K562 (cell line): ENCODE measurements around the gene CEMIP. TPM values are rescaled to one million over a fixed set of nuclear protein-coding genes. Genes with fewer than 3 reads are reported as not detected.

ENCODE experiments used
- ATAC-seq: fragments of 200-7000 bp; cut with Tn5 transposase; 3 replicates; pipeline ENCODE4 v1.9.1; 2020; ENCODE audit warnings: moderate library complexity
- BruUV-seq: library from RNA; stranded (reverse); fragments of 400-500 nt; replicated peaks from 2 replicates; lab custom pipeline; 2021; lab: Mats Ljungman, UMichigan
- CTCF ChIA-PET: fragments of 300-600 bp; formaldehyde crosslinking; extraction: SDS; loops from one replicate; lab custom pipeline; 2021; ENCODE audit warnings: low intra/inter-chr PET ratio; lab: Yijun Ruan, JAX
- POLR2A ChIA-PET: fragments of 300-600, 350-650 bp; sonication (Branson Sonifier 250); formaldehyde crosslinking; extraction: SDS; loops from one replicate; lab custom pipeline; 2021; ENCODE audit warnings: antibody characterized with exemption, inconsistent platforms; lab: Yijun Ruan, JAX
- DNase-seq, 4 experiments: peaks; one replicate each; pipeline versions ENCODE4 v3.0.0 to v3.0.0-alpha.2; 2011 to 2018; ENCODE audit warnings: low spot score in 3 of 4, mixed read lengths in 3 of 4; ENCODE audit errors: extremely low read depth in 1 of 4
- FAIRE-seq: peaks from 2 replicates; lab custom pipeline; 2011; peaks lifted over from hg19 to GRCh38; lab: Jason Lieb, UNC
- H2AFZ ChIP-seq: 2 replicates; pipeline ENCODE4 v1.6.0; 2011; ENCODE audit warnings: low read depth, low read length, control low read depth, inconsistent platforms
- H3K27ac ChIP-seq: fragments of 200-600 bp; 3 replicates; pipeline ENCODE4 v1.8.0; 2011; ENCODE audit warnings: low read depth, mild to moderate bottlenecking, control low read depth, inconsistent platforms, low read length, moderate library complexity, mixed read lengths; ENCODE audit errors: extremely low read depth
- H3K27me3 ChIP-seq, 2 experiments: fragments of 300-600 bp in 1 of 2; 2 replicates in 1 of 2; 3 replicates in 1 of 2; pipeline versions ENCODE4 v1.6.0 to v1.8.0; 2011; ENCODE audit warnings: inconsistent platforms in 2 of 2, low read length in 2 of 2, mild to moderate bottlenecking in 1 of 2, mixed read lengths in 1 of 2, moderate library complexity in 1 of 2; ENCODE audit not compliant: control insufficient read depth in 2 of 2, insufficient read depth in 2 of 2
- H3K36me3 ChIP-seq: fragments of 300-600 bp; 3 replicates; pipeline ENCODE4 v1.8.0; 2011; ENCODE audit warnings: mild to moderate bottlenecking, low read length, inconsistent platforms; ENCODE audit not compliant: control insufficient read depth, insufficient read depth
- H3K4me1 ChIP-seq, 2 experiments: fragments of 200-600 bp in 1 of 2; replicated peaks in 1 of 2; 2 replicates in 1 of 2; 3 replicates in 1 of 2; pipeline versions ENCODE4 v1.5.1 to v1.8.0; 2011; ENCODE audit warnings: inconsistent platforms in 2 of 2, low read length in 2 of 2, mild to moderate bottlenecking in 1 of 2, mixed read lengths in 1 of 2, moderate library complexity in 1 of 2; ENCODE audit not compliant: control insufficient read depth in 2 of 2, insufficient read depth in 2 of 2
- H3K4me2 ChIP-seq: 2 replicates; pipeline ENCODE4 v1.6.1; 2011; ENCODE audit warnings: low read length, control low read depth, inconsistent platforms, mixed read lengths; ENCODE audit not compliant: insufficient read depth
- H3K4me3 ChIP-seq: fragments of 200-600 bp; sonication (generic), shearing (Covaris generic); 2 replicates; pipeline ENCODE4 v1.5.1; 2016; ENCODE audit warnings: control low read depth, inconsistent platforms
- H3K79me2 ChIP-seq: fragments of 200-600 bp; 3 replicates; pipeline ENCODE4 v1.8.0; 2011; ENCODE audit warnings: low read length, inconsistent platforms; ENCODE audit not compliant: control insufficient read depth, insufficient read depth
- H3K9ac ChIP-seq, 2 experiments: 2 replicates each; pipeline versions ENCODE4 v1.6.0 to v1.6.1; 2011; ENCODE audit warnings: low read depth in 2 of 2, low read length in 2 of 2, control low read depth in 1 of 2, inconsistent platforms in 1 of 2, mild to moderate bottlenecking in 1 of 2, mixed read lengths in 1 of 2; ENCODE audit not compliant: insufficient read depth in 1 of 2
- H3K9me1 ChIP-seq: one replicate; pipeline ENCODE4 v1.6.0; 2011; ENCODE audit warnings: inconsistent platforms, mild to moderate bottlenecking, low read length, moderate library complexity; ENCODE audit not compliant: control insufficient read depth, insufficient read depth
- H3K9me3 ChIP-seq: replicated peaks from 2 replicates; pipeline ENCODE4 v1.5.1; 2011; ENCODE audit warnings: low read depth, low read length, inconsistent platforms; ENCODE audit not compliant: control insufficient read depth, insufficient read depth
- H4K20me1 ChIP-seq: replicated peaks from 2 replicates; pipeline ENCODE4 v1.6.1; 2011; ENCODE audit warnings: low read length, inconsistent platforms, mixed read lengths; ENCODE audit not compliant: control insufficient read depth, insufficient read depth
- ARID3A ChIP-seq: IDR thresholded peaks from 2 replicates; pipeline ENCODE4 v1.6.1; 2012; ENCODE audit warnings: low read depth, low read length, improper control_type of control experiment, borderline replicate concordance
- CBX2 ChIP-seq: fragments of 200-600 bp; sonication (generic); IDR thresholded peaks from one replicate; pipeline ENCODE4 v1.6.1; 2012; ENCODE audit warnings: mild to moderate bottlenecking, low read length, inconsistent platforms; ENCODE audit not compliant: insufficient read depth, poor library complexity, severe bottlenecking
- PHF8 ChIP-seq: fragments of 200-600 bp; sonication (generic); IDR thresholded peaks from 2 replicates; pipeline ENCODE4 v1.6.1; 2012; ENCODE audit warnings: mixed run types, mild to moderate bottlenecking, inconsistent platforms, low read length, moderate library complexity, borderline replicate concordance
- WGBS: fragments of 100-300 bp; shearing (Covaris generic); methylation state at CpG from one replicate; pipeline ENCODE4 v1.1.6; 2016; ENCODE audit warnings: low coverage, mixed read lengths; ENCODE audit not compliant: insufficient coverage; ENCODE audit errors: missing lambda C conversion rate; 5-methylcytosine and 5-hydroxymethylcytosine counted together
- in situ Hi-C: fragments of 300-500 bp; cut with MboI; formaldehyde crosslinking; loops from 4 replicates; pipeline ENCODE4 v1.15.0; 2018; ENCODE audit warnings: inconsistent platforms, mixed read lengths
- intact Hi-C: fragments of 100-400 bp; cut with micrococcal nuclease; formaldehyde crosslinking; loops from 2 replicates; pipeline ENCODE4 v1.14.2; 2022
- polyA plus RNA-seq, 8 experiments: library from polyadenylated mRNA; depleted of rRNA in 4 of 8; stranded (reverse) in 5 of 8; unstranded in 3 of 8; fragments of >200 nt; fragmentation: Nextera tagmentation in 2 of 8; fragmentation: Illumina TruSeq in 1 of 8; extraction: Ambion mirVana in 2 of 8; extraction: Trizol in 1 of 8; gene quantifications; 2 replicates each; pipeline versions ENCODE4 v1.2.1 to v1.2.3, GENCODE V29; 2011 to 2014; ENCODE audit warnings: inconsistent platforms in 1 of 8, missing spikeins in 1 of 8
- total RNA-seq, 7 experiments: library from RNA; depleted of rRNA in 6 of 7; stranded (reverse); fragments of >200 nt in 6 of 7; fragmentation: Illumina TruSeq in 2 of 7; extraction: Trizol in 2 of 7; gene quantifications; 2 replicates each; pipeline versions ENCODE4 v1.2.1 to v1.2.3, GENCODE V29; 2011 to 2021; ENCODE audit warnings: low replicate concordance in 1 of 7

The CEMIP gene
- total and polyA plus RNA-seq, 9 of the 15 experiments (the other 6 are each of a cell fraction or from before 2014, with no cell fraction given) = 0.33 TPM; not detected in 8

DNA sequence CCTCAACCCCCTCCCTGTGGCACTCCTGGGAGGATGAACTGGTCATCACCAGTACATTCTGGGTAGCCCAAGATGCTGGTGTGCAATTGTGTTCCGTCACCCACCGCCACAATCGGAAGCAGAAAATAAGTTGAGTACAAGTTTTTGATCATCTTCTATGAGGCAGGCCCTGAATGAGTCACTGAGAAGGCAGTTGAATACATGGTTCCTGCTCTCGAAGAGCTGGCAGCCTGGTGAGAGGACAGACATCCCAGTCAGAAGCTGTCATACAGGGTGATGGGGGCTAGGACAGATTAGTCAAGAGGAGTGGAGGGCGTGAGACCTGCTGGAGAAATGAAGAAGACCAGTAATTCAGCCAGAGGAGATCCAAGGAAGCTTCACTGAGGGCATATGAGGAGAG is 6.2 kb downstream of the CEMIP start:
- H3K27ac ChIP-seq = no peak overlapping the region
- no peak for FAIRE-seq
- peaks cover 6% of the 10 kb centered on the region; the same call in 1 of the 2 replicates for H4K20me1 ChIP-seq
- H3K9me3 ChIP-seq = no peaks in the 10 kb centered on the region
- H3K79me2 ChIP-seq = no peaks in the 10 kb centered on the region
- 0% methylated on average over 5 of the region's 5 CpGs for WGBS
- peaks cover 3 to 21% of the 10 kb centered on the region in 2 experiments; a peak in 3 of 5 replicates for H3K27me3 ChIP-seq
- no peaks in the 10 kb centered on the region for H3K36me3 ChIP-seq
- H2AFZ ChIP-seq = no peak overlapping the region
- TF ChIP-seq PHF8 (no peak), ARID3A (no peak), CBX2 (no peak)
- H3K9ac ChIP-seq = no peak overlapping the region
- intact Hi-C loops (no loop called here), in situ Hi-C loops (no loop called here)
- BruUV-seq = no TSS peak
- ATAC-seq = no peak
- peaks cover 0 to 4% of the 10 kb centered on the region in 2 experiments; a peak in 1 of 5 replicates for H3K4me1 ChIP-seq
- no peak overlapping the region for H3K4me3 ChIP-seq
- H3K4me2 ChIP-seq = no peak overlapping the region
- no peaks in the 10 kb centered on the region for H3K9me1 ChIP-seq
- no peak for DNase-seq
- ChIA-PET POLR2A (interaction anchor here (1.2 to 1.3 kb wide), 2 partner anchors 8 to 52 kb away, joined by 4 read pairs; no protein-coding TSS in a partner anchor), CTCF (no interaction called here)
